Gastrocnemius medialis (tissue), 4 donors: Measurements from ENCODE around the gene SOST. TPM values are rescaled to one million over a fixed set of nuclear protein-coding genes. Genes with fewer than 3 reads are reported as not detected.

Experiments
- ATAC-seq, 2 donors: fragments of 150-250 bp; one replicate each; pipeline ENCODE4 v1.9.1; 2016
- DNase-seq, 2 donors: peaks; one replicate each; pipeline ENCODE4 v3.0.0-alpha.2; 2019
- H3K27ac ChIP-seq, 4 donors: fragments of 200-600 bp; sonication (generic); 1 replicate in 1 of 4; 2 replicates in 3 of 4; pipeline ENCODE4 v1.5.1; 2016 to 2018; ENCODE audit warnings: mild to moderate bottlenecking in 2 of 4, moderate library complexity in 1 of 4
- H3K27me3 ChIP-seq, 3 donors: fragments of 200-600 bp; sonication (generic) in 2 of 3; 1 replicate in 1 of 3; 2 replicates in 2 of 3; pipeline versions ENCODE4 v1.5.1 to v1.6.0; 2016 to 2019; ENCODE audit warnings: mild to moderate bottlenecking in 1 of 3, moderate library complexity in 1 of 3
- H3K36me3 ChIP-seq, 2 donors: fragments of 200-600 bp; sonication (generic) in 1 of 2; one replicate each; pipeline ENCODE4 v1.5.1; 2017 to 2018
- H3K4me1 ChIP-seq, 2 donors: fragments of 200-600 bp; sonication (generic) in 1 of 2; one replicate each; pipeline ENCODE4 v1.5.1; 2016 to 2017; ENCODE audit warnings: mild to moderate bottlenecking in 2 of 2
- H3K4me3 ChIP-seq, 4 donors: fragments of 200-600 bp; sonication (generic) in 3 of 4; 1 replicate in 1 of 4; 2 replicates in 3 of 4; pipeline ENCODE4 v1.5.1; 2016 to 2019; ENCODE audit warnings: mild to moderate bottlenecking in 2 of 4
- H3K9me3 ChIP-seq, 3 donors: fragments of 200-600 bp; sonication (generic) in 2 of 3; 1 replicate in 1 of 3; 2 replicates in 2 of 3; pipeline ENCODE4 v1.5.1; 2016 to 2019
- POLR2A ChIP-seq, 2 donors: fragments of 450-650 bp; IDR thresholded peaks; one replicate each; pipeline ENCODE4 v1.6.1; 2017; ENCODE audit warnings: antibody characterized with exemption in 2 of 2, mild to moderate bottlenecking in 2 of 2, moderate library complexity in 2 of 2
- in situ Hi-C, 4 donors: fragments of 200-750 bp; cut with MboI; loops; one replicate each; pipeline versions ENCODE4 v1.15.0 to v1.8.0; 2017; ENCODE audit warnings: low sequenced_read_pairs in 4 of 4
- intact Hi-C: fragments of 100-400 bp; cut with DNase I; formaldehyde crosslinking; loops from one replicate; pipeline ENCODE4 v1.15.1; 2023; ENCODE audit warnings: low total_unique reads
- total RNA-seq, 4 donors: library from RNA; depleted of rRNA; stranded (reverse); fragments of >200 nt; gene quantifications; one replicate each; pipeline versions ENCODE4 v1.1.0 to v1.2.3, GENCODE V29; 2016
- TF ChIP-seq, protein P1 (sequence below), 5 experiments: fragments of 450-650 bp in 3 of 5; fragments of 200-600 bp in 2 of 5; sonication (generic) in 2 of 5; IDR thresholded peaks in 4 of 5; conservative IDR thresholded peaks in 1 of 5; 1 replicate in 4 of 5; 2 replicates in 1 of 5; pipeline ENCODE4 v1.5.1; 2016 to 2019; ENCODE audit warnings: antibody characterized with exemption in 5 of 5, mild to moderate bottlenecking in 3 of 5, moderate library complexity in 3 of 5

SOST gene
- total RNA-seq, 4 donors from 2014 or later, result not detected

DNA sequence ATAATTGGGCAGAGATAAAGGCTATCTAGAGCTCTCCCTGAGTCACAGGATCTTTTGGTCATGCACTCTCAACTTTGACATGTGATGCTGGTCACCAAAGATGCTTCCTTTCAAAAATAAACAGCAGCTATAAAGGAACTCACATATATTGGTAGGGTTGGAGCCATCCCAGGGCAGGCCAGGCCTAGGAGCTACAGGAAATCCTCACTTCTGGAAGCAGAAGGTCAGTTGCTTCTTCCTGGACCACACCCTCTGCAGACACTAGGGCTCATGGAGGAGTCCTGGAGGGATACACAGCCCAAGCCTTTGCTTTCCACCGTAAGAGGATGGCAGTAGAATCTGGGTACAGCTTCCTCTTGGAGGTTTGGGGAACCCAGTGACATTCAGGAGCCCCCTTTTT, 24.6 kb downstream of the SOST start:
- TF ChIP-seq POLR2A (IDR thresholded peaks at IDR 0.05), result no peak
- TF ChIP-seq, protein P1, sequence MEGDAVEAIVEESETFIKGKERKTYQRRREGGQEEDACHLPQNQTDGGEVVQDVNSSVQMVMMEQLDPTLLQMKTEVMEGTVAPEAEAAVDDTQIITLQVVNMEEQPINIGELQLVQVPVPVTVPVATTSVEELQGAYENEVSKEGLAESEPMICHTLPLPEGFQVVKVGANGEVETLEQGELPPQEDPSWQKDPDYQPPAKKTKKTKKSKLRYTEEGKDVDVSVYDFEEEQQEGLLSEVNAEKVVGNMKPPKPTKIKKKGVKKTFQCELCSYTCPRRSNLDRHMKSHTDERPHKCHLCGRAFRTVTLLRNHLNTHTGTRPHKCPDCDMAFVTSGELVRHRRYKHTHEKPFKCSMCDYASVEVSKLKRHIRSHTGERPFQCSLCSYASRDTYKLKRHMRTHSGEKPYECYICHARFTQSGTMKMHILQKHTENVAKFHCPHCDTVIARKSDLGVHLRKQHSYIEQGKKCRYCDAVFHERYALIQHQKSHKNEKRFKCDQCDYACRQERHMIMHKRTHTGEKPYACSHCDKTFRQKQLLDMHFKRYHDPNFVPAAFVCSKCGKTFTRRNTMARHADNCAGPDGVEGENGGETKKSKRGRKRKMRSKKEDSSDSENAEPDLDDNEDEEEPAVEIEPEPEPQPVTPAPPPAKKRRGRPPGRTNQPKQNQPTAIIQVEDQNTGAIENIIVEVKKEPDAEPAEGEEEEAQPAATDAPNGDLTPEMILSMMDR (IDR thresholded peaks at IDR 0.05 in 4 of 5, conservative IDR thresholded peaks at IDR 0.05 in 1 of 5), result no peak
- ATAC-seq, result no peak
- Histone ChIP-seq H3K4me1 (no peaks in the 10 kb centered on the region), H3K27me3 (no peaks in the 10 kb centered on the region), H3K27ac (no peak overlapping the region), H3K9me3 (no peaks in the 10 kb centered on the region), H3K4me3 (no peak overlapping the region), H3K36me3 (no peaks in the 10 kb centered on the region)
- in situ Hi-C loops, result no loop called here
- DNase-seq, result no peak
- intact Hi-C loops, result no loop called here

DNA sequence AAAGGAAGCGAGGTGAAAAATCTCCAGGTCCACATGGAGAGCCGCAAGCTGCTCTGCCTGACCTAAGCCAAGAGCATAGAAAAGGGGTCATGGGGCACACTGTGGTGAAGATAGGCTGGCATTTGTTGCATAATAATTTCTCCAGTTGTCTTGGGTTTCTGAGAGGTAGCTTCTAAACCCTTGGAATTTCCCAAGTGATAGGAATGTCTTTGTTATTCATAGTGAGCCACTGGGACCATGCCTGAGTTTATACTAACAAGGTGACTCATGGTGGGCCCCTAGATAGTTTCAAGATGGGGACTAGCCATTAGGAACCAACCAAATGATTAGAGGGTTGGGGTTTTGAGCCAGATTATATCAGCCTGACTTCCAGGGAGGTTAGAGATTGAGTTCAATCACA, 25.6 kb downstream of the SOST start:
- no peaks in the 10 kb centered on the region for H3K4me1 ChIP-seq
- no peak overlapping the region for H3K27ac ChIP-seq
- no peaks in the 10 kb centered on the region for H3K9me3 ChIP-seq
- TF ChIP-seq, protein P1 (IDR thresholded peaks at IDR 0.05 in 4 of 5, conservative IDR thresholded peaks at IDR 0.05 in 1 of 5), result no peak
- no peak for TF ChIP-seq POLR2A (IDR thresholded peaks at IDR 0.05)
- H3K27me3 ChIP-seq, result no peaks in the 10 kb centered on the region
- intact Hi-C loops, result no loop called here
- DNase-seq (no peak), ATAC-seq (no peak)
- H3K4me3 ChIP-seq, result no peak overlapping the region
- H3K36me3 ChIP-seq, result no peaks in the 10 kb centered on the region
- in situ Hi-C loops, result no loop called here

DNA sequence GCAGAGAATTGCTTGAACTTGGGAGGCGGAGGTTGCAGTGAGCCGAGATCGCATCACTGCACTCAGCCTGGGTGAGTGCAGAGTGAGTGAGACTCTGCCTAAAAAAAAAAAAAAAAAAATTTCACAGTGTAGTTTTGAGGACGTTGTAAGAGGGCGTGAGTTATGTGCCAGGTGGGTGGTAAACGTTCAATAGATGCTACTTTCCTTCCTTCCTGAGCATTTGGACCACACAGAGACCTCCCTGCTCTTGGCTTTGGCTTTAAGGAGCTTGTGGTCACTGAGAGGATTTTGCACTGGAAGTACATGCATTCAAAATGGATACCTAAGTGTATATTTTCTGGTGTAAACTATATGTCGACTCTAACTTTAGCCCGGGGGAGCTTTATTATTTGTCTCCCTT, 30.5 kb downstream of the SOST start:
- Histone ChIP-seq H3K4me3 (no peak overlapping the region), H3K36me3 (no peaks in the 10 kb centered on the region), H3K27ac (no peak overlapping the region), H3K9me3 (no peaks in the 10 kb centered on the region), H3K4me1 (no peaks in the 10 kb centered on the region), H3K27me3 (no peaks in the 10 kb centered on the region)
- intact Hi-C loops (no loop called here), in situ Hi-C loops (no loop called here)
- ATAC-seq, result no peak
- DNase-seq, result no peak
- TF ChIP-seq, protein P1 (IDR thresholded peaks at IDR 0.05 in 4 of 5, conservative IDR thresholded peaks at IDR 0.05 in 1 of 5), result no peak
- no peak for TF ChIP-seq POLR2A (IDR thresholded peaks at IDR 0.05)

DNA sequence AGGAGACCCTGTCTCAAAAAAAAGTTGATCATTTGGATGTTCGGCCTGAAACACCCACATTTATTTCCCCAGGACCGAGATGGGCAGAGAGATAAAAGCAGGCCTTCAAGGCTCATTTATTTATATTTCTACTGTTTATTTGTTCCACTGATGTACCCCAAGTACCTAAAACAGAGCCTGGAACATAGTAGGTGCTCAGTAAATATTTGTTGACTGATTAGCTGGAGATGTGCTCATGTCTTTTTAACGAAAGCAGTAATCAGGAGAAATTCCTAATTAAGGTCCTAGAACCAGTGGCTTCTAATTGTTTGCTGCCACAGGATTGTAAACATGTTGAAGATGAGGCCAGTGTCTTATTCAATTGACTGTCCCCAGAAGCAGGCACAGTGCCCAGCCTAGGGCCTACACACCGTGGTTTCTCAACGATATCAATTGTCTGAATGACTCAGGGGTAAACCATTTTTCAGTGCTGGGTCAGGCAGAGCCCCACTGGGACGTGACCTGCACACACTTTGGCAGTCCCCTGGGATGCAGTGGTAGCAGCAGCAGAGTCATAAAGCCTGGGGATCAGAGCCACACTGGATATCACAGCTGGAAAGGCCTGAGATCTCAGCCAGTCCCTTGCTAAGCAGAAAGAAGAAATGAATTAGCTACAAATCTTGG, 34.8 kb downstream of the SOST start:
- Histone ChIP-seq H3K27me3 (no peaks in the 10 kb centered on the region), H3K27ac (peak overlapping the region in 3 of 4 donors; percentile 47 to 65 (median 64)), H3K4me3 (no peak overlapping the region), H3K4me1 (no peaks in the 10 kb centered on the region), H3K36me3 (no peaks in the 10 kb centered on the region), H3K9me3 (no peaks in the 10 kb centered on the region)
- in situ Hi-C loops, result no loop called here
- intact Hi-C loops, result no loop called here
- DNase-seq, result peak; percentile 41 to 73
- peak; percentile 76 to 85 for ATAC-seq
- TF ChIP-seq, protein P1 (IDR thresholded peaks at IDR 0.05 in 4 of 5, conservative IDR thresholded peaks at IDR 0.05 in 1 of 5), result no peak
- no peak for TF ChIP-seq POLR2A (IDR thresholded peaks at IDR 0.05)
